GM21423 (cell line): ENCODE measurements around the gene WBP2NL.

ENCODE experiments used
- ATAC-seq: cut with Tn5 transposase; IDR thresholded peaks from one replicate; pipeline ENCODE4 v1.9.1; 2021; ENCODE audit warnings: mild to moderate bottlenecking, moderate library complexity; ENCODE audit not compliant: unreplicated experiment

Gene WBP2NL

GRCh38 chr22:41978732-41979131 lies 19.9 kb upstream of the WBP2NL start:
- ATAC-seq = no peak

- no peak for ATAC-seq
Measured at GRCh38 chr22:41979423-41980250, 19.0 kb upstream of the WBP2NL start.

- ATAC-seq = no peak
Measured at GRCh38 chr22:41982865-41983264, 15.7 kb upstream of the WBP2NL start.

GRCh38 chr22:41983513-41984405 lies 14.8 kb upstream of the WBP2NL start:
- ATAC-seq = no peak

GRCh38 chr22:41987276-41987675 lies 11.3 kb upstream of the WBP2NL start:
- ATAC-seq = no peak

GRCh38 chr22:41989246-41989645 lies 9.3 kb upstream of the WBP2NL start:
- ATAC-seq = no peak

- ATAC-seq = no peak
Measured at GRCh38 chr22:41991111-41991510, 7.5 kb upstream of the WBP2NL start.

GRCh38 chr22:41992496-41992895 lies 6.1 kb upstream of the WBP2NL start:
- no peak for ATAC-seq

GRCh38 chr22:41995211-41995610 lies 3.4 kb upstream of the WBP2NL start:
- ATAC-seq = no peak

- ATAC-seq = no peak
Measured at GRCh38 chr22:41996826-41997225, 1.8 kb upstream of the WBP2NL start.

- ATAC-seq = no peak
Measured at GRCh38 chr22:42000466-42000865, 1.9 kb downstream of the WBP2NL start.

- no peak for ATAC-seq
Measured at GRCh38 chr22:42001121-42001520, 2.5 kb downstream of the WBP2NL start.

GRCh38 chr22:42001706-42002105 lies 3.1 kb downstream of the WBP2NL start:
- ATAC-seq = no peak

- no peak for ATAC-seq
Measured at GRCh38 chr22:42007922-42008321, 9.3 kb downstream of the WBP2NL start.

- ATAC-seq = no peak
Measured at GRCh38 chr22:42010778-42011177, 12.2 kb downstream of the WBP2NL start.

- no peak for ATAC-seq
Measured at GRCh38 chr22:42013385-42013784, 14.8 kb downstream of the WBP2NL start.

GRCh38 chr22:42016111-42016510 lies 17.5 kb downstream of the WBP2NL start:
- no peak for ATAC-seq

GRCh38 chr22:42018224-42018623 lies 19.6 kb downstream of the WBP2NL start:
- ATAC-seq = no peak

GRCh38 chr22:42021571-42021970 lies 23.0 kb downstream of the WBP2NL start:
- no peak for ATAC-seq

GRCh38 chr22:42022162-42022847 lies 23.7 kb downstream of the WBP2NL start:
- no peak for ATAC-seq

- ATAC-seq = no peak
Measured at GRCh38 chr22:42025421-42025820, 26.8 kb downstream of the WBP2NL start.
